GM11168 (cell line): ENCODE measurements around the gene EXOC3L4.
"Not testable (repeated sequence)": the region's sequence is repeated elsewhere in the genome, so short reads cannot be mapped to it uniquely, and the experiment has no call there.

Source experiments
- in situ Hi-C: fragments of 300-500 bp; cut with MboI; formaldehyde crosslinking; loops from one replicate; pipeline ENCODE4 v1.12.0; 2022; ENCODE audit warnings: low sequenced_read_pairs; ENCODE audit not compliant: unreplicated experiment

Gene EXOC3L4

DNA sequence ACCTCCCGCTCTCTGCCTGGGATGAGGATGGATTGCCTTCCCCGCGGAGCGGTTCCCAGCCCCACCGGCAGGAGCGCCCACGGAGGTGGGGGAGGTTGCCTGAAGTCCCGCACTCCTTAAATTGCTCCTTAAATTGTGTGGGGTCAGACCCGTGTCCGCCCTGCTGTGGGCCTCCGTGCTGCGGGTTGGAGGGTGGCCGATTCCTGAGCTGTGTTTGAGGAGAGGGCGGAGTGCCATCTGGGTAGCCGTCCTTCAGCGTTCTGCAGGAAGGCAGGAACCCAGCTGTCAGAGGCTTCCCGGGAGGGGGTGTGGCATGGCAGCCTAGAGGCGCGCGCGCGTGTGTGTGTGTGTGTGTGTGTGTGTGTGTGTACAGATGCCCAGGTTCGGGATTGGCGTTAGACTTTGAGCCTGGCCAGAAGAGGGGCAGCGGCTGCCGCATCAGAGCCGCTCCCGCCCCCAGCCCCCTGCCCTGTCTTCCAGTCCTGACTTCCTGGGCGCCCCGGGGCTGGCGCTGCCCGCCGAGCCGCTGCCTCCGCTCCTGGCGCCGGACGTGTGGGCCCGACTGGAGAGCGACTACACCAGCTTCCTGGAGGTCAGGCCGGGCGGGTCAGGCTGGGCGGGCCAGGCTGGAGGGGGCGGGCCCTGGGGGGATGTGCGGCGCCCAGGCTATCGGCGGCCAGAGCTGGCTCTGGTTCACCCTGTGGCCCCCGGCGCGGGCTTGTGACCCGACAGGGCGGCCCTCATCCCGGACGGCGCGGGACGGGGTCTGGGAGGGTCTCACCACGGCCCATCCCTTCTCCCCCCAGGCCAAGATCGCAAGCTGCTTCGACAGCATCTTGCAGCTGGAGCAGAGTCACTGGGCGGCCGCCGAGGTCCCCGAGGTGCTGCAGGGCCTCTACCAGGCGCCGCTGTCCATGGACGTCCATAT is 9.2 kb downstream of the EXOC3L4 start:
- in situ Hi-C loops, result loop anchor here (10.0 kb wide), 1 partner anchor 181 kb away; no protein-coding TSS in a partner anchor

DNA sequence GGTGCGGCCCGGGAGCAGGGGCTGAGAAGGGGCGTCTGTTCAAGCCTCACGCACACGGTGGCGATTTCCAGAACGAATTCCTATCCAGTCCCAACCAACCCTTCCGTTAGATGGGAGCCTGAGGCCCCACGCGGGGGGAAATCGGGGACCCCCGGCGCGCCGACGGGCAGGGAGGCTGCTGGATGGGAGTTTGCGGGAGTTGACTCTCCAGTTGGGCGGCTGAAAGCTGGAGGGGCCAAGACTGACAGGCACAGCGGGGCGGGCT is 9.8 kb downstream of the EXOC3L4 start:
- in situ Hi-C loops, result loop anchor here (10.0 kb wide), 1 partner anchor 180 kb away; no protein-coding TSS in a partner anchor

DNA sequence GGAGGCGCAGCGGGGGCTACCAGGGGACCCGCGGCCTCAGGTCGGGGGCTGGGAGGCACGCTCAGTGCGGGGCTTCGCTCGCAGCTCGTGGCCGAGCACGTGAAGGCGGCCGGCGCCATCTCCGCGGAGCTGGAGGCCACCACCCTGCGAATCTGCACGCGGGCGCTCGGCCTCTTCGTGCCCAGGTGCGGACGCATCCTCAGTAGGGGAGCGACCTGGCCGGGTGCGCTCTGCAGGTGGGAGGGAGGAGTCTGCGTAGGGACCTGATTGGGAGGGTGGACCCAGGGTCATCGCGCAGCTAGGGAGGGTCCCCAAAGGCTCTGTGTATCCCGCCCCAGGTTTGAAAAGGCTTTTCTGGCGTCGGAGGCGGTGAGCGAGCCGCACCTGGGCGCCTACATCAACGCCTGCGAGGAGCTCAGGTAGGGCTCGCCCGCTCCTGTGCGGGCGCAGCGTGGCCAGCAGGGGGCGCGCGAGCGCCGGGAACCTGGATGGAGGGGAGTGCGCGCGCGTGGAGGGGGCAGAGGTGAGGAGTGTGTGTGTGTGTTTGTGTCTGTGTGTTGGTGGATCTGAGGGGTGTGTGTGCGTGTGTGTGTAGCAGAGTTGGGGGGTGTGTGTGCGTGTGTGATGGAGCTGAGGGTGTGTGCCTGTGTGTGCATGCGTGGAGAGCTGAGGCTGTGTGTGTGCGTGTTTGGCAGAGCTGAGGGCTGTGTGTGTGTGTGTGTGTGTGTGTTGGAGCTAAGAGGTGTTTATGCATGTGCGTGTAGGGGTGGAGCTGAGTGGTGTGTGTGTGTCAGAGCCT is 10.3 kb downstream of the EXOC3L4 start:
- in situ Hi-C loops, result loop anchor here (10.0 kb wide), 1 partner anchor 180 kb away; no protein-coding TSS in a partner anchor

DNA sequence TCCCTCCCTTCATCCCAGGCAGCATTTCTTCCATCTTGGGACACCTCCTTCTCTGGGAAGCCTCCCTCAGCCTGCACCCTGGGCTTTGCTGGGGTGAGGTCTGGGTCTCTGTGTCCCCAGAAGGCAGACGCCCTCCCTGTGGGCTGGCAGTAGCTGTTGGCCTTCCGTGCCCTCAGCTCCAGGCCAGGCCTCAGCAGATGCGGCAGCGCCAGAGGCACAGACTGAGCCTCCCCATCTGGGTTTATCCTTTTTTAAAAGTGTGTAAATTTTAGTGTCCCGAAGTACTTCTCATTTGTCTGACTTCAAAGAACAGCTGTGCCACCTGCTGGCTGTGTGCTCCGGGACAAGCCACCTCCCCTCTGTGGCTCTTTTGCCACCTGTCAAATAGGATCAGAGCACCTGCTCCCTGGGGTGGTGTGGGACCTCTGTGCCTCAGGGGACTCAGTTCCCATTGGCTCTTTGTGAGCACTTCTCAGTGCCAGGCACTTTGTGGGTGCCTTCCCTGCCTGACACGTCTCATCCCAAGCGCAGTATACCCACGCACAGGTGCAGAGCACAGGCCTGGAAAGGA is 11.1 kb downstream of the EXOC3L4 start:
- in situ Hi-C loops, result loop anchor here (10.0 kb wide), 1 partner anchor 179 kb away; no protein-coding TSS in a partner anchor

DNA sequence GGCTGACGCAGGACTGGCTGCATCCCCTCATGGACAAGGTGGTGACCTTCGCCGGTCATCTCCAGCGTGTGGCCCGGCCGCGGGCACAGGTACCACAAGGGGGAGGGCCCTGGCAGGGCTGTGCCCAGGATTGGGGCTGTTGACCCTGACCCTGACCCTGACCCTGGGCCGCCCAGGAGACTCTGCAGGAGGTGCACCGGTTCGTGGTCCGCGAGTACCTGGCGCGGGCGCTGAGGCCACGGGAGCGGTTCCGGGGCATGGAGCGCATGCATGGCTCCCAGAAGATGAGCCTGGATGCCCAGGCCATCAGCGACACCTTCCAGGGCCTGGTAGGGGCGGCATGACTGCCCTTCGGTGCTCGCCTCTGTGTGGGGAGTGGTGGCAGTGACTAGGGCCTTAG is 12.9 kb downstream of the EXOC3L4 start:
- in situ Hi-C loops, result loop anchor here (10.0 kb wide), 1 partner anchor 177 kb away; no protein-coding TSS in a partner anchor

DNA sequence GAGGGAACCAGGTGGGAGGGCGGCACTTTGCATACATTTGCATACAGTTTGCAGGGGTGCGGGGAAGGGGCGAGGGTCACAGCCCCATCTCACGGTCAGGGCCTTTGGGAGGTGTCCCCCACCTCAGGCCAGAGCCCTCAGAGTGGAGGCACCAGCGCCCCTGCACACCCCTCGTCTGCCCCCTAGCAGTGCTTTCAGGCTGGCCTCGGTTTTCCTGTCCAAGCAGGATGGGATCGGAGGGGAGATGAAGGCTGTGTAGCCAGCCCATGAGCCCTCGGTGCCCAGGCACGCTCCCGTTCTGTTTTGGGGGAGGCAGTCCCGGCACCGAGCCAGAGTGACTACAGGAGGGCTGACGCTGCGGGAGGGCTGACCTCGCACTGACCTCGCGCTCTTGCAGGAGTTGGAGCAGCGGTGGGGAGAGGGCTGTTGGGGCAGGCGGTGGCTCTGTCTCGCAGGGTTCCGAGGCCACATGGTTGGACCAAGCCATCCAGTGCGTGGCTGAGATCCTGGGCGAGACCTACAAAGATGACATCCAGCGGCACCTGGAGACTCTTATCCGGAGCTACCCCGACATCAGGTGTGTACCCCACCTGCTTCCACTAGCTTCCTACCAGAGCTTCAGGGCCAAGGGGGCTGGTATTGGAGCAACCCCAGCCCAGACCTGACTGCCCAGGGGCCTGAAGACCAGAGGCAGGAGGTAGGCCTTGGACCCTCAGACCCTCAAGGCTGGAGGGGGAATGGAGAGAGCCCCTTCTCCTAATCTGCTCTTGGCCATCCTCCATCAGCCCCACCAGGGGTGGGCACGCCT is 13.6 kb downstream of the EXOC3L4 start:
- in situ Hi-C loops, result loop anchor here (10.0 kb wide), 1 partner anchor 177 kb away; no protein-coding TSS in a partner anchor

DNA sequence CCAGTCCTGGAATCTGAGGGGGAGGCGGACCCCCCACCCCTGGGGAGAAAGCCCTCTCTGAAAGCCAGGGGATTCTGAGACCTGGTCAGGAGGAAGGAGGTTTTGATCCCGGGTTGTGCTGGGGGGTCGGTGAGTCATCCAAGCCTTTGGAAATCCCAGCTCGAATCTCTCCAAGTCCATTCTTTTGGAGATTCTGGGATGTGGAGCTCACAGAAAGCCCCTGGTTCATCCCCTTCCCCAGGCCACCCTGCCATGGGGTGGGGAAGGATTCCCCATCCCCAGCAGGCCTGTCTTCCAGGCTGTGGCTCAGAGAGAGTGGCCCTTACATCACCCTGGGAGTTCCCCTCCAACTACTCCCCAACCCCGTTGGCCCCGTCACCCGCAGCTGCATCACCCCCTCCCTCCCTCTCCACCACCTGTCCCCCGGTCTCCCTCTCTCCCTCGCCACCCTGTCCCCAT is 14.3 kb downstream of the EXOC3L4 start:
- in situ Hi-C loops, result loop anchor here (10.0 kb wide), 1 partner anchor 176 kb away; no protein-coding TSS in a partner anchor

DNA sequence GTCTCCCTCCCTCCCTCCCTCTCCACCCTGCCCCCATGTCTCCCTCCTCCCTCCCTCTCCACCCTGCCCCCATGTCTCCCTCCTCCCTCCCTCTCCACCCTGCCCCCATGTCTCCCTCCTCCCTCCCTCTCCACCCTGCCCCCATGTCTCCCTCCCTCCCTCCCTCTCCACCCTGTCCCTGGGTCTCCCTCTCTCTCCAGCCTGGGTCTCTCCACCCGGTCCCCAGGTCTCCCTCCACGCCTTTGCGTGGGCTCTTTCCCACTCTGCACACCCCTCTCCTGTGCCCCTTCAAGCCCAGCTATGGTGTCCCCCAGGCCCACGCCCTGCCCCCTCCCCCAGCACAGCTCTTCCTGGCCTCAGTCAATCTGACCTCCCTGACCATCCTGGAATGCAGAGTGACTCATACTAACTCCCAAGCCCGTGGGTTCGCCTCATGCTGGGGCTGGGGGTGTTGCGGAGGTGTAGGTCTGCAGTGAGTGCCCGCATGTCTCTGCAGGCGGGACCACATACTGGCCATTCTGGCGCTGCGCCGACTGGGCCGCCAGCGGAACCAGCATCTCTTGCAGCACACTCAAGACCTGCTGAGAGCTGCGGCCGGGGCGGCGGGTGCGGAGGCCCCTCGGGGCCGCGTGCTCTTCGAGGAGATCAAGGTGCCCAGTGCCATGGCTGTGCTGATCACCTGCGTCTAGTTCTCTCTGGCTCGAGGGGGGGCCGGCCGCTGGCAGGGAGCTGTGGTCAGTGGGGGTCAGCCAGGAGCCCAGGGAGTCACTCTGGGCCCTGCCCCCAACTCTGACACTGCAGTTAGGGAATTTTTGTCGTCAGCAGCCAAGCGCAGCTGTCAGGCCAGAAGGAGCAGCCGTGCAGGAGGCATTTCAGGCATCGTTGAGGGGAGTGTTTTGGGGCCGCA is 15.3 kb downstream of the EXOC3L4 start:
- in situ Hi-C loops, result loop anchor here (10.0 kb wide), 1 partner anchor 175 kb away; no protein-coding TSS in a partner anchor

DNA sequence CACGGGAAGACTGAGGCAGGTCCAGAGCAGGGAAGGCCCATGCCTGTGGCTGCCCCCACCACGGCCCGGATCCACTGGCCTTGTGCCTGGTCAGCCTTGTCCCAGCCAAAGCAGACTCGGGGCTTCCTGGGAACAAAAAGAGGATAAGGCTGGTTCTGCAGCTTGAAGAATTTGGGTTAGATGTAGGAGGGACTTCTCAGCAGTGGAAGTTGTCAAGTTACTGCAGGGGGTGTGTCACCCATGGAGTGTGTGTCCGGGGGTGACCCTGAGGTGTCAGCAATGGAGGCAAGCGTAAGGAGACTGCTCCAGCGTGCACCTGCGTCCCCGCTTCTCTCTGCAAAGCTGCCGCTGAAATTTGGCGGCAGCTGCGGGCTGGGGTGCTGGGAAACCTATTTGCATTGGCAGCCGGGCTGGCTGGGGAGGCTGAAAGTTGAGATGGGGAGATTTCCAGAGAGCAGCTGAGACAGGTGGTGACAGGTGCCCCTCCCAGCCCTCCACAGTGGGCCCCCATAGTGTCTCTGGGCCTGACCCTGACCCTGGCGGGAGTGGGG is 16.2 kb downstream of the EXOC3L4 start:
- in situ Hi-C loops, result no loop called here

DNA sequence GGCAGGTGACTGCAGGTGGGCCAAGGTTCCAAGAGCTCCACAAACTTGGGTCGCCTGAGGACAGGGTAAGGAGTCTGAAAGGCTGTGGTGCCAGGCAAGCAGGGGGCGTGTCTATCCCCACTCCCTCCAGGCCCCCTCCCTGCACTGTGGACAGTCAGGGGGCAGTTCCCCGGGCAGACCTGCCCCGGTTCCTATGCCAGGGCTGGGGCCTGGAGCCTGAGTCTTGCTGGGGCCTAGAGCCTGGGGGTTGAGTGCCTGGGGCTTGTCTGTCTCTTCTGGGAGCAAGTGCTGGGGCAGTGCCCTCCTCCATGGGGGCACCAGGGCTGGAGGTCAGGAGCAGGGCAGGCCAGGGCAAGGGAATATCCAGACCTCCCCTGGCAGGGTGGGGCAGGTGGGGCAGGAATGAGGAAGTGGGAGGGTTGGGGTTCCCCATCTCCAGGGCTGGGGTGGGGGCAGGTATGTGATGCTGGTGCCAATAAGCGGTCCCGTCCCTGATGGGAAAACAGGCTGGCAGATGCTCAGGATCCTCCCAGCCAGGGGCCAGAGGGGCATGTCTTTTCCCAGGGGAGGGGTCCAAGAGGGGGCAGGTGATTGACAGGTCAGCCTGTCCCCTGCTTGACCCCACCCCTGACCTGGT is 16.8 kb downstream of the EXOC3L4 start:
- in situ Hi-C loops, result no loop called here

DNA sequence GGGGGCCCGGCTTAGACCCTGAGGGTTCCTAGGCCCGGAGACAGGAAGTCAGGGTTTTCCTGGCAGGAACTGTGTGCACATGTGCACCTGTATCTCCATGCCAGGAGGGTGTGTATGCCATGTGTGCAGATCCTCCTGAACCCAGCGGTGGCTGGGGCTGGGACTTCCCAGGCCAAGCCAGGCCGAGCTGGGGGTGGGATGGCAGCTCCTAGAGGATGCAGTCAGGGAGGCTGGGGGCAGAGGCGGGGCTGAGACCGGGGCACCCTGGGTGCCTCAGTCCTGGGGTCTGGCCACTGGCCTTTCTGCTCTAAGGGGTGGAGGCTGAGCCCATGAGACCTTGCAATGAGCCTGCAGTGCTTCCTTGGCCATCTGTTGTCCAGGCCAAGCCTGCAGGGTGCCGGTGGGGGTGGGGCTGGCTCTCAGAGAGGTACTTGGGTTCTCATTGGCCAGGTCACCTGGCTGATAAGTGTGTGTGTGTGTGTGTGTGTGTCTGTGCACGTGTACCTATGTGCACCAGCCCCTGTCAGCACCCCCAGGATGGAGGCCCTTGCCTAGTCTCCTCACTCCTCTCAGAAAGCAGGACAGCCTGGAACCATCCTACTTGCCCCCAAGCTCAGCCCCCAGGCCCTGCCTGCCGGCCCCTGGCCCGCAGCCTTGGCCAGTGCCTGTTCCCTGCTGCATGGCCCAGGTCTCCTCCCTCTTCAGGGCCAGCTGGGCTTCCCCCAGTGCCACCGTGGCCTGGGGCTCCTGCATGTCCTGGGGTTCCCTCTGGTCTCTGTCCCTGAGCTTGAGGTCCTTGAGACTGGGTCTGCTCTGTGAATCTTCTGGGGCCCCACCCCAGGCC is 18.1 kb downstream of the EXOC3L4 start:
- in situ Hi-C loops, result no loop called here

DNA sequence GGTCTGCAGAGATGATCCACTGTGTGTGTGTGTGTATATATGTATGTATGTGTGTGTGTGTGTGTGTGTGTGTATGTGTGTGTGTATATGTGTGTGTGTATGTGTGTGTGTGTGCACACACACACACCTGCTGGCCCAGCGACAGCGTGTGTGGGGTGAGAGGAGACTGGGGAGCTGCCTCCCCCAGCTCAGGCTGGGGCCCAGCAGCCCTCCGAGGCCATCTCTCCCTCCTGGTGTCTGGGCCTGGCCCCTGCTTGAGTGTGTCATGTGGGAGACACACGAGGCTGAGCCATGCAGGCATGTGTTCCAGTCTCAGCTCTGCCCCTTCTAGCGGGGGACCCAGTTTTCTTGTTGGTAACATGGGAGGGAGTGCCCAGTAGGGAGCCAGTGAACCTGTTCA is 18.8 kb downstream of the EXOC3L4 start:
- in situ Hi-C loops, result no loop called here

DNA sequence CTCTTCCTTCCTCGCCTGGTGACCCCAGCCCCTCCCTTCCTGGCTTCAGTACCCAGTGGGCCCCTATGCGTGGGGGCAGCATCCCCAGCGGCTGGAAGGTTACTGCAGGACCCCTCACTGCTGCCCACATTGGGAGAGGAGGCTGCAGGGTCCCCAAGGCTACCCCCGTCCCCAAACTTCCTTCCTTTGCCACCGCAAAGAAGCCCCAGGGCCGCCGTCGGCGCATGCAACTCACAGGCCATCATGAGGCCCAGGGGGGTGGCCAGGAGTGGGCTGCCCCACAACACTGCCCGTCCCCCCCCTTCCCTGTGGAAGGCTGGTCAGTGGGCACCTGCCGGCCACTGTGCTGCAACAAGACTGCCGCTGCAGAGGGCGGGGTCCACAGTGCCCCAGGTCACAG is 19.2 kb downstream of the EXOC3L4 start:
- in situ Hi-C loops, result no loop called here

DNA sequence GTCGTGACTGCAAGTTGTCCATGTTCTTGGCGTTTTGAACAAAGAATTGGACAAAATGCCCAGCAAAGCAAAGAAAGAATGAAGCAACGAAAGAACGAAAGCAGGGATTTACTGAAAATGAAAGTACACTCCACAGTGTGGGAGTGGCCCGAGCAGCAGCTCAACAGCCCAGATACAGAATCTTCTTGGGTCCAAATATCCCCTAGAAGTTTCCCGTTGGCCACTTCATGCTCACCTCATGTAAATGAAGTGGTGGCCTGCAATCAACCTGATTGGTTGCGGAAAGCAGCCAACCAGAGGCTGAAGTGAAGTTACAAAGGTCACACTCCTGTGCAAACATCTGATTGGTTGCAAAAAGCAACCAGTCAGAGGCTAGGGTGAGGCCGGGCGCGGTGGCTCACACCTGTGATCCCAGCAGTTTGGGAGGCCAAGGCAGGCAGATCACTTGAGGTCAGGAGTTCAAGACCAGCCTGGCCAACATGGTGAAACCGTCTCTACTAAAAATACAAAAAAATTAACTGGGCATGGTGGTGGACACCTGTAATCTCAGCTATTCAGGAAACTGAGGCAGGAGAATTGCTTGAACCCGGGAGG is 20.7 kb downstream of the EXOC3L4 start:
- in situ Hi-C loops, result not testable (repeated sequence)

DNA sequence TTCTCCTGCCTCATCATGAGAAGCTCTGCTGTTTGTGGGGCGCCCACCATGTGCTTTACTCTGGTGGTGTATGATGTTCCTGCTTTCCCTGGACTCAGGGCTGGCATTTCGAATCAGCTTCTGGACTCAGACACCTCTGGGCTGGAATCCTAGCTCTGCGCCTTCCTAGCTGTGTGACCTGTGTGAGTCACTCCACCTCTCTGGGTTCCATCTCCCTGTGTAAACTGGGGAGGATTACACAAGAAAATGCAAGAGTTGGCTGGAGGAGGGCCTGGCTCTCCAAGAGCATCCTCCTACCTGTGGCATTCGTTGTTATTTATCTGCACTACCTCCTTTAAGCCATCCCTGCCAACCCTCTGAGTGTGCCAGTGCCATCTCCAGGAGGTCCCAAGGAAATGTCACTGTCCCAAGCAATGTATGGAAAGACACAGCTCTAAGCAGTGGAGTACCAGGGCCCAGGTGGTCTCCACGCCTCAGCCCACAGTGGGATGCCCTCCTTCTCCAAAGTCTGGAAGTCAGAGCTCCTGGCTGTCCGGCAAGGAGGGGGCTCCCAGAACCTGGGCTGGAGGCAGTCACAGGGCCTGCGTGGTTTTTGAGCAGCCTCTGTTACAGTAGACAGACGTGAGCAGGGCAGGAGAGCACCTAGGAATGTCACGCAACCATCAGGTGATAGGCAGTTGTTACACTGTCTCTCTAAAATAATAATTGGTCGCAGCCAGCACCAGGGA is 21.5 kb downstream of the EXOC3L4 start:
- in situ Hi-C loops, result no loop called here

DNA sequence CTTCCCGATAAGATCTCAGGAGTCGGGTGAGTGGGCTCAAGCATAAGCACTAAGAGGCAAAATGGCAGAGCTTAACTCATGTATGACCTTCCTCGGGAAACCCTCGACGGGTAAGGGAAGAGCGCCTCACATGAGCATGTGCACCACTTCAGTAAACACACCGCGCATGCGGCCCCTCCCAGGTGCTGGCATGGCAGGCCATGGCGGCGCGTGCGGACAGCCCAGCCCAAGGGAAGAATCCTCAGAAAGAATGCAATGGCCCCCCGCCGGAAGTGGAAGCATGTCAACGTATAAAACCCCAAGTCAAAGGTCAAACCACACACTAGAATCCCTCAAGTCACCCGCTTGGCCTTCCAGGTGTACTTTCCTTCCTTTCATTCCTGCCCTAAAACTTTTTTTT is 22.1 kb downstream of the EXOC3L4 start:
- in situ Hi-C loops, result no loop called here
